K562 (cell line): ENCODE measurements around the gene EMX2. TPM values are rescaled to one million over a fixed set of nuclear protein-coding genes. Genes with fewer than 3 reads are reported as not detected.

ENCODE experiments used
- ATAC-seq: fragments of 200-7000 bp; cut with Tn5 transposase; 3 replicates; pipeline ENCODE4 v1.9.1; 2020; ENCODE audit warnings: moderate library complexity
- BruUV-seq: library from RNA; stranded (reverse); fragments of 400-500 nt; replicated peaks from 2 replicates; lab custom pipeline; 2021; lab: Mats Ljungman, UMichigan
- CTCF ChIA-PET: fragments of 300-600 bp; formaldehyde crosslinking; extraction: SDS; loops from one replicate; lab custom pipeline; 2021; ENCODE audit warnings: low intra/inter-chr PET ratio; lab: Yijun Ruan, JAX
- POLR2A ChIA-PET: fragments of 300-600, 350-650 bp; sonication (Branson Sonifier 250); formaldehyde crosslinking; extraction: SDS; loops from one replicate; lab custom pipeline; 2021; ENCODE audit warnings: antibody characterized with exemption, inconsistent platforms; lab: Yijun Ruan, JAX
- DNase-seq, 4 experiments: peaks; one replicate each; pipeline versions ENCODE4 v3.0.0 to v3.0.0-alpha.2; 2011 to 2018; ENCODE audit warnings: low spot score in 3 of 4, mixed read lengths in 3 of 4; ENCODE audit errors: extremely low read depth in 1 of 4
- FAIRE-seq: peaks from 2 replicates; lab custom pipeline; 2011; peaks lifted over from hg19 to GRCh38; lab: Jason Lieb, UNC
- H2AFZ ChIP-seq: 2 replicates; pipeline ENCODE4 v1.6.0; 2011; ENCODE audit warnings: low read depth, low read length, control low read depth, inconsistent platforms
- H3K27ac ChIP-seq: fragments of 200-600 bp; 3 replicates; pipeline ENCODE4 v1.8.0; 2011; ENCODE audit warnings: low read depth, mild to moderate bottlenecking, control low read depth, inconsistent platforms, low read length, moderate library complexity, mixed read lengths; ENCODE audit errors: extremely low read depth
- H3K27me3 ChIP-seq, 2 experiments: fragments of 300-600 bp in 1 of 2; 2 replicates in 1 of 2; 3 replicates in 1 of 2; pipeline versions ENCODE4 v1.6.0 to v1.8.0; 2011; ENCODE audit warnings: inconsistent platforms in 2 of 2, low read length in 2 of 2, mild to moderate bottlenecking in 1 of 2, mixed read lengths in 1 of 2, moderate library complexity in 1 of 2; ENCODE audit not compliant: control insufficient read depth in 2 of 2, insufficient read depth in 2 of 2
- H3K36me3 ChIP-seq: fragments of 300-600 bp; 3 replicates; pipeline ENCODE4 v1.8.0; 2011; ENCODE audit warnings: mild to moderate bottlenecking, low read length, inconsistent platforms; ENCODE audit not compliant: control insufficient read depth, insufficient read depth
- H3K4me1 ChIP-seq, 2 experiments: fragments of 200-600 bp in 1 of 2; replicated peaks in 1 of 2; 2 replicates in 1 of 2; 3 replicates in 1 of 2; pipeline versions ENCODE4 v1.5.1 to v1.8.0; 2011; ENCODE audit warnings: inconsistent platforms in 2 of 2, low read length in 2 of 2, mild to moderate bottlenecking in 1 of 2, mixed read lengths in 1 of 2, moderate library complexity in 1 of 2; ENCODE audit not compliant: control insufficient read depth in 2 of 2, insufficient read depth in 2 of 2
- H3K4me2 ChIP-seq: 2 replicates; pipeline ENCODE4 v1.6.1; 2011; ENCODE audit warnings: low read length, control low read depth, inconsistent platforms, mixed read lengths; ENCODE audit not compliant: insufficient read depth
- H3K4me3 ChIP-seq: fragments of 200-600 bp; sonication (generic), shearing (Covaris generic); 2 replicates; pipeline ENCODE4 v1.5.1; 2016; ENCODE audit warnings: control low read depth, inconsistent platforms
- H3K79me2 ChIP-seq: fragments of 200-600 bp; 3 replicates; pipeline ENCODE4 v1.8.0; 2011; ENCODE audit warnings: low read length, inconsistent platforms; ENCODE audit not compliant: control insufficient read depth, insufficient read depth
- H3K9ac ChIP-seq, 2 experiments: 2 replicates each; pipeline versions ENCODE4 v1.6.0 to v1.6.1; 2011; ENCODE audit warnings: low read depth in 2 of 2, low read length in 2 of 2, control low read depth in 1 of 2, inconsistent platforms in 1 of 2, mild to moderate bottlenecking in 1 of 2, mixed read lengths in 1 of 2; ENCODE audit not compliant: insufficient read depth in 1 of 2
- H3K9me1 ChIP-seq: one replicate; pipeline ENCODE4 v1.6.0; 2011; ENCODE audit warnings: inconsistent platforms, mild to moderate bottlenecking, low read length, moderate library complexity; ENCODE audit not compliant: control insufficient read depth, insufficient read depth
- H3K9me3 ChIP-seq: replicated peaks from 2 replicates; pipeline ENCODE4 v1.5.1; 2011; ENCODE audit warnings: low read depth, low read length, inconsistent platforms; ENCODE audit not compliant: control insufficient read depth, insufficient read depth
- H4K20me1 ChIP-seq: replicated peaks from 2 replicates; pipeline ENCODE4 v1.6.1; 2011; ENCODE audit warnings: low read length, inconsistent platforms, mixed read lengths; ENCODE audit not compliant: control insufficient read depth, insufficient read depth
- BRD9 ChIP-seq: fragments of 450-650 bp; IDR thresholded peaks from 2 replicates; pipeline ENCODE4 v1.6.1; 2018; ENCODE audit warnings: low read depth; ENCODE audit not compliant: partially characterized antibody
- CHD1 ChIP-seq: fragments of 200-600 bp; sonication (generic); IDR thresholded peaks from one replicate; pipeline ENCODE4 v1.6.1; 2012; ENCODE audit warnings: mild to moderate bottlenecking, moderate library complexity, low read length, inconsistent platforms
- ETS2 ChIP-seq: IDR thresholded peaks from 2 replicates; pipeline ENCODE4 v1.6.1; 2016; ENCODE audit warnings: borderline replicate concordance, missing genetic modification characterization, mild to moderate bottlenecking, moderate library complexity, missing compliant biosample characterization; ENCODE audit not compliant: poor library complexity, severe bottlenecking
- FOXA1 ChIP-seq: fragments of 450-650 bp; IDR thresholded peaks from 2 replicates; pipeline ENCODE4 v1.6.1; 2016; ENCODE audit warnings: mild to moderate bottlenecking, borderline replicate concordance
- FOXJ3 ChIP-seq: sonication (generic); formaldehyde crosslinking; IDR thresholded peaks from 2 replicates; pipeline ENCODE4 v1.4.0; 2020; ENCODE audit warnings: mild to moderate bottlenecking, missing genetic modification reagents
- GATAD2B ChIP-seq: fragments of 450-650 bp; IDR thresholded peaks from 2 replicates; pipeline ENCODE4 v1.6.1; 2017; ENCODE audit warnings: mild to moderate bottlenecking, borderline replicate concordance
- GTF2F1 ChIP-seq: IDR thresholded peaks from 2 replicates; pipeline ENCODE4 v1.6.1; 2011; ENCODE audit warnings: low read depth, low read length, improper control_type of control experiment
- HDAC2 ChIP-seq: fragments of 450-650 bp; IDR thresholded peaks from 2 replicates; pipeline ENCODE4 v1.6.1; 2016; ENCODE audit warnings: mild to moderate bottlenecking
- MAFK ChIP-seq: IDR thresholded peaks from 2 replicates; pipeline ENCODE4 v1.6.1; 2011; ENCODE audit warnings: low read length, improper control_type of control experiment
- NELFE ChIP-seq: IDR thresholded peaks from 2 replicates; pipeline ENCODE4 v1.6.1; 2011; ENCODE audit warnings: mild to moderate bottlenecking; ENCODE audit not compliant: insufficient read depth, insufficient read length
- NR1H2 ChIP-seq: sonication (generic); formaldehyde crosslinking; IDR thresholded peaks from 2 replicates; pipeline ENCODE4 v1.4.0; 2020; ENCODE audit warnings: mild to moderate bottlenecking, missing genetic modification reagents
- NRF1 ChIP-seq, 2 experiments: fragments of 450-650 bp; IDR thresholded peaks in 1 of 2; conservative IDR thresholded peaks in 1 of 2; 2 replicates each; pipeline ENCODE4 v1.6.1; 2014; ENCODE audit warnings: mild to moderate bottlenecking in 2 of 2
- RBM25 ChIP-seq: fragments of 200-400 bp; formaldehyde crosslinking; IDR thresholded peaks from 2 replicates; pipeline ENCODE4 v1.6.1; 2018; ENCODE audit warnings: low read length, low read depth, moderate library complexity; ENCODE audit not compliant: severe bottlenecking
- SIN3A ChIP-seq, 2 experiments: fragments of 150-350 bp in 1 of 2; IDR thresholded peaks; 2 replicates each; pipeline ENCODE4 v1.6.1; 2011 to 2016; ENCODE audit warnings: borderline replicate concordance in 2 of 2, low read depth in 2 of 2, low read length in 2 of 2, mild to moderate bottlenecking in 2 of 2, moderate library complexity in 2 of 2; ENCODE audit not compliant: control insufficient read depth in 1 of 2
- STAT5A ChIP-seq: IDR thresholded peaks from 2 replicates; pipeline ENCODE4 v1.6.1; 2012; ENCODE audit warnings: low read length, inconsistent platforms, borderline replicate concordance
- TCF15 ChIP-seq: fragments of 250-450 bp; sonication (Bioruptor Pico); IDR thresholded peaks from 2 replicates; pipeline ENCODE4 v1.8.0; 2022; ENCODE audit warnings: moderate library complexity, mild to moderate bottlenecking, inconsistent platforms
- ZBED1 ChIP-seq: IDR thresholded peaks from 2 replicates; pipeline ENCODE4 v1.6.1; 2014
- ZFP30 ChIP-seq: fragments of 250-450 bp; sonication (Bioruptor Pico); IDR thresholded peaks from 2 replicates; pipeline ENCODE4 v1.8.0; 2022; ENCODE audit warnings: moderate library complexity, mild to moderate bottlenecking, inconsistent platforms, borderline replicate concordance
- ZSCAN32 ChIP-seq: fragments of 450-650 bp; formaldehyde crosslinking; IDR thresholded peaks from 2 replicates; pipeline ENCODE4 v1.4.0; 2020; ENCODE audit warnings: mild to moderate bottlenecking, moderate library complexity
- WGBS: fragments of 100-300 bp; shearing (Covaris generic); methylation state at CpG from one replicate; pipeline ENCODE4 v1.1.6; 2016; ENCODE audit warnings: low coverage, mixed read lengths; ENCODE audit not compliant: insufficient coverage; ENCODE audit errors: missing lambda C conversion rate; 5-methylcytosine and 5-hydroxymethylcytosine counted together
- in situ Hi-C: fragments of 300-500 bp; cut with MboI; formaldehyde crosslinking; loops from 4 replicates; pipeline ENCODE4 v1.15.0; 2018; ENCODE audit warnings: inconsistent platforms, mixed read lengths
- intact Hi-C: fragments of 100-400 bp; cut with micrococcal nuclease; formaldehyde crosslinking; loops from 2 replicates; pipeline ENCODE4 v1.14.2; 2022
- polyA plus RNA-seq, 8 experiments: library from polyadenylated mRNA; depleted of rRNA in 4 of 8; stranded (reverse) in 5 of 8; unstranded in 3 of 8; fragments of >200 nt; fragmentation: Nextera tagmentation in 2 of 8; fragmentation: Illumina TruSeq in 1 of 8; extraction: Ambion mirVana in 2 of 8; extraction: Trizol in 1 of 8; gene quantifications; 2 replicates each; pipeline versions ENCODE4 v1.2.1 to v1.2.3, GENCODE V29; 2011 to 2014; ENCODE audit warnings: inconsistent platforms in 1 of 8, missing spikeins in 1 of 8
- total RNA-seq, 7 experiments: library from RNA; depleted of rRNA in 6 of 7; stranded (reverse); fragments of >200 nt in 6 of 7; fragmentation: Illumina TruSeq in 2 of 7; extraction: Trizol in 2 of 7; gene quantifications; 2 replicates each; pipeline versions ENCODE4 v1.2.1 to v1.2.3, GENCODE V29; 2011 to 2021; ENCODE audit warnings: low replicate concordance in 1 of 7
- TF ChIP-seq, protein P1 (sequence below), 2 experiments: IDR thresholded peaks; 2 replicates each; pipeline ENCODE4 v1.6.1; 2011; ENCODE audit warnings: borderline replicate concordance in 1 of 2, control low read depth in 1 of 2, low read depth in 1 of 2, low read length in 1 of 2, mild to moderate bottlenecking in 1 of 2, mixed read lengths in 1 of 2, moderate library complexity in 1 of 2; ENCODE audit not compliant: insufficient read depth in 1 of 2, insufficient read length in 1 of 2, poor library complexity in 1 of 2, severe bottlenecking in 1 of 2; ENCODE audit errors: extremely low read depth in 1 of 2

EMX2 gene
- total and polyA plus RNA-seq, 9 of the 15 experiments (the other 6 are each of a cell fraction or from before 2014, with no cell fraction given): not detected

GRCh38 chr10:117535298-117536071, 7.1 kb upstream of the EMX2 start:
- CTCF ChIA-PET: no interaction called here
- TF ChIP-seq TCF15 (CRISPR knock-in tag) (no peak), MAFK (no peak), RBM25 (peak; percentile 63), ZFP30 (CRISPR knock-in tag) (no peak), NR1H2 (CRISPR knock-in tag) (no peak), GTF2F1 (no peak), GATAD2B (no peak), STAT5A (no peak), CHD1 (no peak), SIN3A (IDR thresholded peaks at IDR 0.05; ENCODE audit: borderline replicate concordance in 2 of 2, control insufficient read depth in 1 of 2, low read depth in 2 of 2, low read length in 2 of 2) (no peak), FOXJ3 (no peak), NRF1 (conservative IDR thresholded peaks at IDR 0.05 in 1 of 2, IDR thresholded peaks at IDR 0.05 in 1 of 2) (peak; percentile 63 to 69), BRD9 (no peak), ZSCAN32 (no peak), NELFE (no peak), ETS2 (no peak), ZBED1 (no peak), HDAC2 (no peak), FOXA1 (no peak)
- TF ChIP-seq, protein P1, sequence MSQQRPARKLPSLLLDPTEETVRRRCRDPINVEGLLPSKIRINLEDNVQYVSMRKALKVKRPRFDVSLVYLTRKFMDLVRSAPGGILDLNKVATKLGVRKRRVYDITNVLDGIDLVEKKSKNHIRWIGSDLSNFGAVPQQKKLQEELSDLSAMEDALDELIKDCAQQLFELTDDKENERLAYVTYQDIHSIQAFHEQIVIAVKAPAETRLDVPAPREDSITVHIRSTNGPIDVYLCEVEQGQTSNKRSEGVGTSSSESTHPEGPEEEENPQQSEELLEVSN (IDR thresholded peaks at IDR 0.05; ENCODE audit: borderline replicate concordance in 1 of 2, extremely low read depth in 1 of 2, insufficient read depth in 1 of 2, insufficient read length in 1 of 2, low read depth in 1 of 2, low read length in 1 of 2, poor library complexity in 1 of 2, severe bottlenecking in 1 of 2): peak in 1 of 2 experiments; percentile 34

More at GRCh38 chr10:117535298-117536071, 7.1 kb upstream of the EMX2 start:
- H3K9me1 ChIP-seq: no peaks in the 10 kb centered on the region
- no peak overlapping the region for H3K27ac ChIP-seq
- H3K4me2 ChIP-seq: no peak overlapping the region
- intact Hi-C loops: loop anchor here (2.0 kb wide), 1 partner anchor 705 kb away; no protein-coding TSS in a partner anchor
- H3K9ac ChIP-seq: peak overlapping the region in 1 of 2 experiments; percentile 17; a peak in 1 of 4 replicates
- 4% methylated on average over 22 of the region's 54 CpGs for WGBS
- H3K9me3 ChIP-seq: no peaks in the 10 kb centered on the region
- ATAC-seq (no peak), DNase-seq (no peak), FAIRE-seq (no peak)
- H3K4me1 ChIP-seq: peaks cover 0 to 31% of the 10 kb centered on the region in 2 experiments; a peak in 2 of 5 replicates
- in situ Hi-C loops: loop anchor here (25.0 kb wide), 1 partner anchor 702 kb away; no protein-coding TSS in a partner anchor
- H2AFZ ChIP-seq: no peak overlapping the region
- no TSS peak for BruUV-seq
- 0 out of 2 replicates have a peak, but pooled peaks cover 6% of the 10 kb centered on the region for H4K20me1 ChIP-seq
- no peaks in the 10 kb centered on the region for H3K79me2 ChIP-seq
- H3K4me3 ChIP-seq: no peak overlapping the region
- no peaks in the 10 kb centered on the region for H3K36me3 ChIP-seq
- H3K27me3 ChIP-seq: peaks cover 17 to 90% of the 10 kb centered on the region in 2 experiments
- POLR2A ChIA-PET: no interaction called here
